22Rv1 (cell line): ENCODE results near the gene FLT4.
"Not testable (repeated sequence)": the region's sequence is repeated elsewhere in the genome, so short reads cannot be mapped to it uniquely, and the experiment has no call there.

ENCODE experiments used
- H3K27ac ChIP-seq: fragments of 450-650 bp; 2 replicates; pipeline ENCODE4 v1.5.1; 2017
- CTCF ChIP-seq: fragments of 450-650 bp; IDR thresholded peaks from 2 replicates; pipeline ENCODE4 v1.5.1; 2017; ENCODE audit warnings: mild to moderate bottlenecking
- ZFX ChIP-seq: fragments of 450-650 bp; IDR thresholded peaks from 2 replicates; pipeline ENCODE4 v1.6.1; 2017; ENCODE audit warnings: antibody characterized with exemption, borderline replicate concordance

FLT4 gene

GRCh38 chr5:180675036-180675635, 25.7 kb upstream of the FLT4 start:
- TF ChIP-seq CTCF: no peak
- no peak for TF ChIP-seq ZFX
- H3K27ac ChIP-seq: no peak overlapping the region

GRCh38 chr5:180674090-180674475, 24.7 kb upstream of the FLT4 start:
- H3K27ac ChIP-seq: not testable (repeated sequence)

GRCh38 chr5:180673371-180674089, 24.1 kb upstream of the FLT4 start:
- no peak overlapping the region for H3K27ac ChIP-seq
- TF ChIP-seq CTCF (0 out of 2 replicates have a peak, but pooled peaks have one; percentile 8), ZFX (no peak)

- not testable (repeated sequence) for H3K27ac ChIP-seq
Measured at GRCh38 chr5:180671958-180672524, 22.6 kb upstream of the FLT4 start.

GRCh38 chr5:180670586-180671359, 21.4 kb upstream of the FLT4 start:
- H3K27ac ChIP-seq: no peak overlapping the region
- TF ChIP-seq CTCF: peak; percentile 91
- no peak for TF ChIP-seq ZFX

- TF ChIP-seq ZFX (no peak), CTCF (no peak)
- H3K27ac ChIP-seq: no peak overlapping the region
Measured at GRCh38 chr5:180670157-180670556, 20.8 kb upstream of the FLT4 start.

GRCh38 chr5:180669661-180670060, 20.3 kb upstream of the FLT4 start:
- no peak for TF ChIP-seq ZFX
- no peak for TF ChIP-seq CTCF
- no peak overlapping the region for H3K27ac ChIP-seq
